GM19324 (cell line): ENCODE results near the gene ARMH1.
A peak's percentile ranks its signal among the peaks of the same experiment; 100 is the strongest.
"Not testable (repeated sequence)": the region's sequence is repeated elsewhere in the genome, so short reads cannot be mapped to it uniquely, and the experiment has no call there.

Experiments
- ATAC-seq: cut with Tn5 transposase; IDR thresholded peaks from one replicate; pipeline ENCODE4 v1.9.1; 2021; ENCODE audit warnings: mild to moderate bottlenecking, moderate library complexity; ENCODE audit not compliant: unreplicated experiment, low FRiP score

Gene ARMH1

DNA sequence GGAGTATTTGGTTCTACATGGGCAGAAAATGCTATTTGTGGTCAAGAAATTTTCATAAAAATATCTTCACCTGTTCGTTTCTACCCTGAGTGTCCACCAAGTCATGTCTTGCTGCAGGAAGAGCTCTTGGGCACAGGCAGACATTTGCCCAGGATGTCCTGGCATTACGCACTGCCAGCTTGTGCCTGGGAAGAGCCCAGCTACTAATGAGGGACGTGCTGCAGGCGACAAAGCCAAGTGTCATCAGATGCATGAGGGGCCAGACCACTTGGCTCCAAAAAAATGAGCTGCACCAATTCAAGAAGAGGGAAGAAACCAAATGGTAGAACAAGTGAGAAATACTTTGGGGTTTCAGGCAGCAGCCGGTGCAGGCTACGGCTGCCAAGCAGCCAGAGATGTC is 43.6 kb downstream of the ARMH1 start:
- no peak for ATAC-seq

- ATAC-seq, result no peak
These were observed 44.8 kb downstream of the ARMH1 start for GRCh38 chr1:44719318-44719717.

GRCh38 chr1:44720281-44720680 is 45.8 kb downstream of the ARMH1 start:
- no peak for ATAC-seq

- peak; percentile 72 for ATAC-seq
These were observed 47.2 kb downstream of the ARMH1 start for GRCh38 chr1:44721485-44722361.

DNA sequence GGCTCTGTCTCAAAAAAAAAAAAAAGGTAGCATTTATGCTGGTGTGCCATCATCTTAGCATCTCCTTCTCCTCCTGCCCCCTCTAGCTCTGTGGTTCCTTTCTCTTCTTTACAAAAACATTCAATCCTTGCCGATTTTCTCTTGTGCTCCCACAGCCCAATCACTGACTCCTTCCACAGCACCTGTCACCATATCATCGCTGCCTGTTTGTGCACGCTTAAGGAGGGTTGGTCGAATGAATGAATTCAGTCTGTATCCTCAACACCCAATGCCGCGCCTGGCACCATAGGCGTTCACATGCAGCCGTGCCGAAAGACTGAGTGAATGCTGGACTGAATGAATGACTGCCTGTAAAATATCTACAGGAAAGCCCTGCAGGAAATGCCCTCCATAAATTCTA is 48.5 kb downstream of the ARMH1 start:
- ATAC-seq, result no peak

DNA sequence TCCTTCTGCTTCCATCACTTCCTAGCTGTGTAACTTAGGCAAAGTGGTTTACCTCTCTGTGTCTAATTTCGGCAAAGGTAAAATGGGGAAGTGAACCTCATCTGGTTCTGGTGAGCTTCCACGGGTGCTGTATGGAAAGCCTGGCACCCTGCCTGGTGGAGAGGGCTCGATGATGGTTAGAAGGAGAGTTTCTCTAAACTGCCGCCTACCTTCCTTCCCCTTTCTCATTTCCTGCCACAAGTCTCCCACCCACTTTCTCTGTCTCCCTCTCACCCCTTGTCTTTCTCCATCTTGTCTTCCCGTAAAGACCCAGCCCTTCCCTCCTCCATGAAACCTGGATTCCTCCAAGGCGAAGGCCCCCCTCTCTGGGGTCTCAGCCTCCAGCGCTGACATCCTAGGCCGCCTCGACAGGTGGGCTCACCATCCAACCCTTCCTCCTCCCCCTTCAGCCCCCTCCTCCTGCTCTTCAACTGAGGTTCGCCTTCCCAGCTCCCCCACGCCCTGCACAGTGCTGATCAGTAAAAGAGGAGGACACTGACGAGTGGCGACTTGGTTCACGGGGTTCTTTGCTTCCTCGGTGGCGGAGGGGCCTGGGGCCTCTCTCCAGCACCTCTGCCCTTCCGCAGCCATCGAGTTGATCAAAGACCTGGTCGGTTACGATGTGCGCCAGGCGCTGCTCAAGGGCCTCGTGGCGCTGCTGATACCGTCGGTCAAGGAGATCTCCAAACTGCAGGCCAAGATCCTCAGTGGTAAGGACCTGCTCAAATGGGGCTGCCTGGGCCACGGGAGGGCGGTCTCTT is 49.2 kb downstream of the ARMH1 start:
- peak; percentile 34 for ATAC-seq

- no peak for ATAC-seq
These were observed 49.9 kb downstream of the ARMH1 start for GRCh38 chr1:44724296-44724954.

GRCh38 chr1:44724955-44725698 is 50.6 kb downstream of the ARMH1 start:
- ATAC-seq, result no peak

DNA sequence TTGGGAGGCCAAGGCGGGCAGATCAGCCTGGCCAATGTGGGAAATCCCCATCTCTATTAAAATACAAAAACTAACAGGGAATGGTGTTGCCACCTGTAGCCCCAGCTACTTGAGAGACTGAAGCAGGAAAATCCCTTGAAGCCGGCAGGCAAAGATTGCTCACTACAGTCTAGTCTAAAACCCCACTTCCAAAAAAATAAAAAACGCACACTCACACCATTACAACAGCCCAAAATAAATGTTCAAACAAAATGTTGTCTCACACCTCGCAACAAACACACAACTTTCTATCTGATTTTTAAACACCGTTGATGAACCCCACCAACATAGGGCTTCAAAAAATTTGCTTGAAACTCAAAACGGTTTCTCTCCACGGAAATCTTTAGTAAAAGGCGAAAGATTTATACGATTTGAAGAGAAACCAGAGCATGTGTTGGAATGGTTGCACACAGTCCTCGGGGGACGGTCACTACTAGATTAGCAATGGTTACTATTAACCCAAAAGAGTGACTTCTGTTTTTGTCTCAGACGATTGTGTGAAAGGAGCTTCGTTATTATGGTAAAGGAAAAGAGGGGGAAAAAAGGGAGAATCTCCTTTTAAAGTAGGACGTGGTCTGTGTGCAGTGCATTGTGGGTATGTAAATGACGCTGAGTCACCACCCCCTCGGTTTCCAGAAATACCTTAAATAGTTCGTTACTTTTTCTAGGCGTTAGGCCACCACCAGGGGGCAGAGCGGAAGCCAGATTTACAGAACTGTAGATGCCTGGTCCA is 56.4 kb downstream of the ARMH1 start, which contains the start of gene RNU5D-1:
TSS of gene RNU5D-1 (minus strand) at position 430 of the 772 bp plus-strand sequence.
- peak; percentile 65 for ATAC-seq

DNA sequence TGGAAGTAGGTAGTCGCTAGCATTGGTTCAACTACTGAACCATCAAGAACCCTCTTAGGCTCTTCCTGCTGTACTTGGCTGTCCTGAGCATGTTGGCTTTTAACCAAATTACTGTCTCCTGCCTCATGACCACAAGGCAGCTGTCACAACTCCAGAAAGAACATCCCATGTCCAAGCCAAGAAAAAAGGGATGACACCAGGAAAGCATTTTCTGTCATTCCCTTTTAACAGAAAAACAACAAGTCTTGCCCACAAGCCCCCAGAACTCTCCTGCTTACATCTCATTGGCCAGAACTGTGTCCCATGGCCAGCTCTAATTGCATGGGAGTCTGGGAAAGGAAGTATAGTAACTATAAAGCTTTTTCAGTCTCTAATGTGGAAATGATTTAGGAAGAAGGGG is 58.9 kb downstream of the ARMH1 start:
- no peak for ATAC-seq

GRCh38 chr1:44733784-44734183 is 59.3 kb downstream of the ARMH1 start:
- no peak for ATAC-seq

DNA sequence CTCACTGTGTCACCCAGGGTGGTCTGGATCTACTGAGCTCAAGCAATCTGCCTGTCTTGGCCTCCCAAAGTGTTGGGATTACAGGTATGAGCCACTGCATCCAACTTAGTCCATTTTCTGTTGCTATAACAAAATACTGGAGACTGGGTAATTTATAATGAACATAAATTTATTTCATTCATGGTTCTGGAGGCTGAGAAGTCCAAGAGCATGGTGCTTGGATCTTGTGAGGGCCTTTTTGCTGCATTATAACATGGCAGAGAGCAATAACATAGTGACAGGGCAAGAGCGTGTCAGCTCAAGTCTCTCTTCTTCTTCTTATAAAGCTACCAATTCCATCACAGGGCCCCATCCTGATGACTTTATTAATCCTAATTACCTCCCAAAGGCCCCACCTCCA is 61.5 kb downstream of the ARMH1 start:
- no peak for ATAC-seq

DNA sequence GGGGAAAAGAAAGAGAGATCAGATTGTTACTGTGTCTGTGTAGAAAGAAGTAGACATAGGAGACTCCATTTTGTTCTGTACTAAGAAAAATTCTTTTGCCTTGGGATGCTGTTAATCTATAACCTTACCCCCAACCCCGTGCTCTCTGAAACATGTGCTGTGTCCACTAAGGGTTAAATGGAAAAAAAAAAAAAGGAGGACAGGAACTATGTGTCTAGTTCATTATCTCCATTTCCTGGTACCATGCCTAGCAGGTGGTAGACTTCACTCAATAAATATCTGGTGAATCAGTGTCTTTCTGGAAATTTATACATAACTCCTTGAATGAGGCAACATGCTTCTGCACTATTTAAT is 64.4 kb downstream of the ARMH1 start:
- ATAC-seq, result not testable (repeated sequence)

DNA sequence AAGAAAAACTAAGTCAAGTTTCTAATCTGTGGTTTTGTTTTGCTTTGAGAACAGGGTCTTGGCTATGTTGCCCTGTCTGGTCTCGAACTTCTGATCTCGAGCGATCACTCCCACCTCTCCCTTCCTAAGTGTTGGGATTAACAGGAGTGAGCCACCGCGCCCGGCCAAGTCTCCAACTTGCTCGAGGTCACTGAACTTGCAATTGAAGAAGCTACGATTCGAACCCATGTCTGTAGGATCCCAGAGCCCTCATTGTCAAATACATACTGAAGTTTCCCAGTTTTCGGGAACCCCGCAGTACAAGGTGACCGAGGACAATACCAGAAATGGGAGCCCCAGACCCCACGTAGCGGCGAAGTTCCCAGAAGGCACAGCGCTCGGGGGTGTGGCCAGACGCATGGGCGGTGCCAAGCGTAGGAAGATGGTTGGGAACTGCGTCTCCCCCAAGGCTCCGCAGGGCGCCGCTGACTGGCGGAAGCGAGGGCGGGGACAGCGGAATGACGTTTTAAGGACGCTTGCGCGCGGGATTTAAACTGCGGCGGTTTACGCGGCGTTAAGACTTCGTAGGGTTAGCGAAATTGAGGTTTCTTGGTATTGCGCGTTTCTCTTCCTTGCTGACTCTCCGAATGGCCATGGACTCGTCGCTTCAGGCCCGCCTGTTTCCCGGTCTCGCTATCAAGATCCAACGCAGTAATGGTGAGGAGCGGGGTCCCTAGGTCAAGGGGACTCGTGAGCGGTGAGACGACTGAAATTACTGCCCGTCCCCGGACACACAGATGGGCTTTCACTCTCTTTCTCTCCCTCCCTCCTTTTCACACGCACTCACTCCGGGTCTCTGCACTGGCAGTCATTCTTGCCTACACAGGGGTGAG is 65.0 kb downstream of the ARMH1 start, which contains the start of gene KIF2C:
TSS of gene KIF2C (plus strand) at position 531 of the 872 bp plus-strand sequence. CDS start at position 627, 96 bp downstream.
- ATAC-seq, result peak; percentile 99

DNA sequence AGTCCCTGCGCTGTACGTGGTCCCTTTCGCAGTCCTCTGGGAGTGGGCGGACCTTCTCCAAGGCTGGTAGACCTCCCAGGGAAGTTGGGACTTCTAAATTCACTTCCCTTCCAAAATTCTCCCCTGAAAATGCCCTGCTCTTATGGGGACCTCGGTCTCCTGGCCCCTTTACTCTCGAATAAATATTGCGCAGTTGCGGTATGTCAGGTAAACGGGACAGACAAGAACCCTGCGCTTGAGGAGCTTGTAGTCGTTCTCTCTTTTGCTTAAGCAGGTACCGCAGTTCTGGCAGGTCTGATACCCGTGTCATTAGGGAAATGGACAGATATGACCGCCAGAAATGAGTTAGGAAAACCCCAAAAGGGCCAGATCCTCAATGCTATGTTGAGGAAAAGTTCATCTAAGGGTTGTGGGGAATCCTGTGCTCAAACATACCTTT is 65.7 kb downstream of the ARMH1 start:
- ATAC-seq, result no peak

- no peak for ATAC-seq
These were observed 68.7 kb downstream of the ARMH1 start for GRCh38 chr1:44743211-44743610.

DNA sequence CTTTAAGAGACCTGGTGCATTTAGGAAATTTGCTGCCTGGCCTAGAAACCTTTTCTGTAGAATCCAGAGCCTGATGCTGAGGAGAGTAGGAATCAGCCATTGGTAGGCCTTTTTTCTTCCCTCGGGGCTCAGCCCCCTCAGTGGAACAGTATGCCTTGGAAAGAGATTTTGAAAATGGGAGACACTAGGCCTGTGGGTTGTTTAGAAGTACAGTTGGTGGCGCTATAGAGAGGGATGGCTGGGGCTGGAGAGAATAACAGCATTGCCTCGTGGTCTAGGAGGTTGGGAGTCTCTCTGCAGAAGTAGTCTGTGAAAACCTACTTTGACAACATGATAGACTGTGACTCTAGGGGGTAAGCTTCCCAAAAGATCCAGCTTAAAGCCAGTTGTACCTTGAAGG is 73.4 kb downstream of the ARMH1 start:
- ATAC-seq, result no peak

GRCh38 chr1:44757420-44757819 is 82.9 kb downstream of the ARMH1 start:
- ATAC-seq, result peak; percentile 57

DNA sequence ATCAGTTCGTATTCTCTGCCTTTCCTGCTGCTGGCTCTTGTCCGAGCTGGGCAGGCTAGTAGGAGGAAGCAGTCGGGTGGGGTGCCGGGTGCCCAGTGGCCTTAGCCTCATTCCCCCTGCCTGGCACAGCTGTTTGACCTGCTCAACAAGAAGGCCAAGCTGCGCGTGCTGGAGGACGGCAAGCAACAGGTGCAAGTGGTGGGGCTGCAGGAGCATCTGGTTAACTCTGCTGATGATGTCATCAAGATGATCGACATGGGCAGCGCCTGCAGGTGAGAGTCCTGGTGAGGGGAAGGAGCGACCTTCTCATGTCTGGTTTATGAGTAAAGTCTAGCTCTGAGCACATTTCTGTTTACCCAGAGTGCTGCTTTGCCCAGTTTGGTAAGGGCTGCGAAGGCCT is 84.6 kb downstream of the ARMH1 start:
- ATAC-seq, result no peak
